ENCODE measurements around the gene EPHB2.

- TF ChIP-seq CTCF (IDR thresholded peaks at IDR 0.05), result no peak
- no peak for TF ChIP-seq POLR2A (IDR thresholded peaks at IDR 0.05)
- no peak for TF ChIP-seq EP300 (IDR thresholded peaks at IDR 0.05)
These were observed 241.2 kb downstream of the EPHB2 start for GRCh38 chr1:22951796-22952195.
